GM12878 (cell line): ENCODE data around the gene ANGEL2.

Experiments
- CTCF ChIP-seq, 3 experiments: IDR thresholded peaks in 2 of 3; conservative IDR thresholded peaks in 1 of 3; 2 replicates each; pipeline ENCODE4 v1.5.1; 2011; ENCODE audit warnings: low read depth in 3 of 3, low read length in 3 of 3, mild to moderate bottlenecking in 3 of 3, control low read depth in 2 of 3, moderate library complexity in 2 of 3, inconsistent platforms in 1 of 3, mixed read lengths in 1 of 3; ENCODE audit not compliant: control insufficient read depth in 2 of 3, insufficient read depth in 1 of 3; ENCODE audit errors: extremely low read depth in 1 of 3
- SUZ12 ChIP-seq: fragments of 200-600 bp; sonication (generic); IDR thresholded peaks from one replicate; pipeline ENCODE4 v1.6.1; 2018; ENCODE audit warnings: antibody characterized with exemption, mild to moderate bottlenecking; ENCODE audit not compliant: unreplicated experiment

GRCh38 chr1:212944229-212944901 is 71.3 kb downstream of the ANGEL2 start:
- TF ChIP-seq CTCF (IDR thresholded peaks at IDR 0.05 in 2 of 3, conservative IDR thresholded peaks at IDR 0.05 in 1 of 3; ENCODE audit: control insufficient read depth in 2 of 3, extremely low read depth in 1 of 3, insufficient read depth in 1 of 3, low read depth in 3 of 3, low read length in 3 of 3): no peak
- TF ChIP-seq SUZ12: no peak
